ENCODE data around the gene UBXN6.

GRCh38 chr19:4430760-4431159 is 26.8 kb downstream of the UBXN6 start:
- TF ChIP-seq, protein P1, sequence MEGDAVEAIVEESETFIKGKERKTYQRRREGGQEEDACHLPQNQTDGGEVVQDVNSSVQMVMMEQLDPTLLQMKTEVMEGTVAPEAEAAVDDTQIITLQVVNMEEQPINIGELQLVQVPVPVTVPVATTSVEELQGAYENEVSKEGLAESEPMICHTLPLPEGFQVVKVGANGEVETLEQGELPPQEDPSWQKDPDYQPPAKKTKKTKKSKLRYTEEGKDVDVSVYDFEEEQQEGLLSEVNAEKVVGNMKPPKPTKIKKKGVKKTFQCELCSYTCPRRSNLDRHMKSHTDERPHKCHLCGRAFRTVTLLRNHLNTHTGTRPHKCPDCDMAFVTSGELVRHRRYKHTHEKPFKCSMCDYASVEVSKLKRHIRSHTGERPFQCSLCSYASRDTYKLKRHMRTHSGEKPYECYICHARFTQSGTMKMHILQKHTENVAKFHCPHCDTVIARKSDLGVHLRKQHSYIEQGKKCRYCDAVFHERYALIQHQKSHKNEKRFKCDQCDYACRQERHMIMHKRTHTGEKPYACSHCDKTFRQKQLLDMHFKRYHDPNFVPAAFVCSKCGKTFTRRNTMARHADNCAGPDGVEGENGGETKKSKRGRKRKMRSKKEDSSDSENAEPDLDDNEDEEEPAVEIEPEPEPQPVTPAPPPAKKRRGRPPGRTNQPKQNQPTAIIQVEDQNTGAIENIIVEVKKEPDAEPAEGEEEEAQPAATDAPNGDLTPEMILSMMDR (IDR thresholded peaks at IDR 0.05; ENCODE audit: insufficient read depth, low read depth, low read length): no peak
- no peak for TF ChIP-seq EZH2 (IDR thresholded peaks at IDR 0.05; ENCODE audit: insufficient read depth, low read length)
